Ishikawa (cell line): Measurements from ENCODE around the gene NRCAM.

Experiments
- CEBPB ChIP-seq: IDR thresholded peaks from 2 replicates; pipeline ENCODE4 v1.6.1; 2012
- CREB1 ChIP-seq: IDR thresholded peaks from 2 replicates; pipeline ENCODE4 v1.6.1; 2012; ENCODE audit warnings: low read depth
- EGR1 ChIP-seq: IDR thresholded peaks from 2 replicates; pipeline ENCODE4 v1.6.1; 2012
- EP300 ChIP-seq: IDR thresholded peaks from 2 replicates; pipeline ENCODE4 v1.6.1; 2012; ENCODE audit warnings: borderline replicate concordance
- FOXM1 ChIP-seq: IDR thresholded peaks from 2 replicates; pipeline ENCODE4 v1.6.1; 2012; ENCODE audit warnings: low read depth, borderline replicate concordance
- MAX ChIP-seq: IDR thresholded peaks from 2 replicates; pipeline ENCODE4 v1.6.1; 2012
- NFIC ChIP-seq: IDR thresholded peaks from 2 replicates; pipeline ENCODE4 v1.6.1; 2012
- RAD21 ChIP-seq: IDR thresholded peaks from 2 replicates; pipeline ENCODE4 v1.6.1; 2012; ENCODE audit warnings: low read depth
- REST ChIP-seq: IDR thresholded peaks from 2 replicates; pipeline ENCODE4 v1.6.1; 2012; ENCODE audit warnings: low read depth, mild to moderate bottlenecking
- TAF1 ChIP-seq: IDR thresholded peaks from 2 replicates; pipeline ENCODE4 v1.6.1; 2012; ENCODE audit warnings: low read depth, mild to moderate bottlenecking
- TCF12 ChIP-seq: IDR thresholded peaks from 2 replicates; pipeline ENCODE4 v1.6.1; 2012; ENCODE audit warnings: low read depth
- TEAD4 ChIP-seq: IDR thresholded peaks from 2 replicates; pipeline ENCODE4 v1.6.1; 2012
- USF1 ChIP-seq: IDR thresholded peaks from 2 replicates; pipeline ENCODE4 v1.6.1; 2012
- YY1 ChIP-seq: IDR thresholded peaks from 2 replicates; pipeline ENCODE4 v1.6.1; 2012; ENCODE audit warnings: low read depth
- ZBTB7A ChIP-seq: IDR thresholded peaks from 2 replicates; pipeline ENCODE4 v1.6.1; 2012; ENCODE audit warnings: low read depth

NRCAM gene

GRCh38 chr7:108327353-108327752 is 128.9 kb downstream of the NRCAM start:
- no peak for TF ChIP-seq REST
- no peak for TF ChIP-seq USF1
- no peak for TF ChIP-seq EGR1
- TF ChIP-seq CREB1: no peak
- TF ChIP-seq TEAD4: no peak
- TF ChIP-seq RAD21: no peak
- no peak for TF ChIP-seq MAX
- no peak for TF ChIP-seq FOXM1
- TF ChIP-seq CEBPB: no peak

GRCh38 chr7:108326938-108327337 is 129.3 kb downstream of the NRCAM start:
- TF ChIP-seq ZBTB7A (no peak), REST (no peak), MAX (no peak), YY1 (no peak), TAF1 (no peak), TEAD4 (no peak), RAD21 (no peak), EP300 (no peak), USF1 (no peak), FOXM1 (no peak), NFIC (no peak)

- TF ChIP-seq TAF1 (no peak), TCF12 (no peak), REST (no peak), USF1 (no peak), CREB1 (no peak), CEBPB (no peak), MAX (no peak), YY1 (no peak), RAD21 (no peak), ZBTB7A (no peak), FOXM1 (no peak), TEAD4 (no peak), EP300 (no peak), NFIC (no peak), EGR1 (no peak)
Observed at GRCh38 chr7:108324053-108325038, 131.9 kb downstream of the NRCAM start.
